SK-N-MC (cell line): ENCODE measurements around the gene MOSPD3.
"Not testable (repeated sequence)": the region's sequence is repeated elsewhere in the genome, so short reads cannot be mapped to it uniquely, and the experiment has no call there.

ENCODE experiments used
- DNase-seq: peaks from one replicate; pipeline ENCODE4 v3.0.0-alpha.2; 2011; ENCODE audit warnings: low read depth, low spot score
- H3K27ac ChIP-seq: fragments of 200-600 bp; sonication (generic); 2 replicates; pipeline ENCODE4 v1.5.1; 2016; ENCODE audit warnings: mixed run types
- H3K36me3 ChIP-seq: fragments of 200-600 bp; sonication (generic); 2 replicates; pipeline ENCODE4 v1.6.1; 2017; ENCODE audit warnings: antibody characterized with exemption, low read length, mixed read lengths; ENCODE audit not compliant: insufficient read depth
- H3K4me3 ChIP-seq: fragments of 200-600 bp; sonication (generic); 2 replicates; pipeline ENCODE4 v1.5.1; 2016
- H3K9ac ChIP-seq: fragments of 200-600 bp; sonication (generic); 2 replicates; pipeline ENCODE4 v1.8.0; 2017; ENCODE audit warnings: mixed run types, mixed read lengths; ENCODE audit not compliant: insufficient read length
- H3K9me3 ChIP-seq: fragments of 200-600 bp; sonication (generic); 2 replicates; pipeline ENCODE4 v1.6.1; 2017; ENCODE audit warnings: low read depth, mild to moderate bottlenecking, antibody characterized with exemption, low read length, moderate library complexity, mixed read lengths
- EZH2 ChIP-seq: fragments of 200-600 bp; sonication (generic); IDR thresholded peaks from one replicate; pipeline ENCODE4 v1.6.1; 2017; ENCODE audit warnings: antibody characterized with exemption
- FOXP2 ChIP-seq: optimal IDR thresholded peaks from 2 replicates; pipeline ENCODE3; 2011; ENCODE audit warnings: mild to moderate bottlenecking, moderate library complexity; ENCODE audit not compliant: insufficient read depth; ENCODE audit errors: extremely low read length, control extremely low read depth
- POLR2AphosphoS5 ChIP-seq: IDR thresholded peaks from 2 replicates; pipeline ENCODE4 v1.6.1; 2012; ENCODE audit warnings: mild to moderate bottlenecking, low read depth, low read length, borderline replicate concordance

Gene MOSPD3, protein sequence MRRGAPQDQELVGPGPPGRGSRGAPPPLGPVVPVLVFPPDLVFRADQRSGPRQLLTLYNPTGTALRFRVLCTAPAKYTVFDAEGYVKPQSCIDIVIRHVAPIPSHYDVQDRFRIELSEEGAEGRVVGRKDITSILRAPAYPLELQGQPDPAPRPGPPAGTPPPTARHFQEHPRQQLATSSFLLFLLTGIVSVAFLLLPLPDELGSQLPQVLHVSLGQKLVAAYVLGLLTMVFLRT

DNA sequence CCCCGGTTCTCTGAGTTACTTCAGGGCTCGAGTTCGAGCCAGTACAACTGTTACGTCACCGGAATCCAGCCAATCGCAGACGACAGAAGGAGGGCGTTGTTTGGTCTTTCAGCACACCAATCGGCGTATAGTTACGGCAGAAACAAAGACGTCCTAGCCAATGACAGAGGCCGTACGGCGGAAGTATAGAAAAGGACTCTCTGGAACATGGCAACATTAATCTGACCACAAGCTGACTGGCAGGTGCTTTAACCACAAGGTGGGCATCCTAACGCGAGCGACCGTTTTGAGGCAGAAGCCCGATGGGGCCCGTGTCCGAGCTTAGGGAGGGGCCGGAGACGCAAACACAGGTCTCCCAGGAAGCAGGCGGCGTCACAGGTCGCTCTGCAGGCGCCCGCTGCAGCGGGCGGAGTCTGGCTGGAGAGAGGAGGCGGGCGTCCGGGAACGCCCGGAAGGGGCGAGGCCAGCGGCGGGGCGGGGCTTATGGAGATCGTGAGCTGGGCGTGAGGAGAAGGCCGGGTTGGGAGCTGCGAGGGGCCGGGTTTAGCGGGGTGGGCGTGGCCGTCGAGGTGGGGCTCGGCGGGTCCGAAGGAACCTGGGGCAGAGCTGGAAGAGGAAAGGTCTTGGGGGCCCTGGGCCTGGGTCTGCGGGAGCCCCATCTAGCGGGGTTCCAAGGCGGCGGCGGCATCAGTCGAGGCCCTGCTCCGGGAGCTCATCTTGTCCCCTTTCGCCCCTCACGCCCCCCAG lies at the start of gene MOSPD3:
Gene MOSPD3, plus strand, starts transcription at position 558 of the 747 bp plus-strand sequence. CDS start 252 bp downstream, outside the sequence.
- peak within 1 kb of the TSS; percentile 94 for H3K4me3 ChIP-seq
- TF ChIP-seq POLR2AphosphoS5 (no peak; the same call in 1 of the 2 replicates), FOXP2 (no peak), EZH2 (no peak)
- no peaks in the 10 kb centered on the region for H3K36me3 ChIP-seq
- H3K9ac ChIP-seq: peak within 1 kb of the TSS; percentile 86
- H3K27ac ChIP-seq: peak within 1 kb of the TSS; percentile 94
- DNase-seq: peak; percentile 99
- H3K9me3 ChIP-seq: no peaks in the 10 kb centered on the region

DNA sequence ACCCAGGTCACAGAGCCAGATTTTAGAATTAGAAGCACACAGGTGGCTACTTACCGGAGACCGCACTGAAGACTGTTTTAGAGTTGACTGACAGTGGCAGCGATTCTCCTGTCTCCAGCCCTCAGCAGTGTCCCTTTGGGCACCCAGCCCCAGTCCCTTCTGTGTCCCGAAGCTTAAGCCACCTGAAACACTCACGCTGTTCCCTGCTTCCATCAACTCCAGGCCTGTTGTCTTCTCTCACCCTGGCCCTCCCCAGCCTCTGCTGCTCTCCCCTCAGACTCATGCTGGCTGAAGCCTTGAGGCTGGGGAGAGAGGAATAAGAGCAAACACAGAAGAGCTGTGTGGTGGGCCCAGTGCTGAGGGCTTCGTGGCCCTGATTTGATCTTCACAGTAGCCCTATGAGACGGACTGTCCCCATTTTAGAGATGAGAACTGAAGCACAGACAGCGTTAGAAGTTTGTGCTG lies 49.2 kb upstream of the MOSPD3 start:
- H3K9me3 ChIP-seq: no peaks in the 10 kb centered on the region
- no peak overlapping the region for H3K4me3 ChIP-seq
- no peak for TF ChIP-seq EZH2
- TF ChIP-seq FOXP2: no peak
- TF ChIP-seq POLR2AphosphoS5: no peak
- H3K27ac ChIP-seq: no peak overlapping the region
- no peak for DNase-seq
- H3K9ac ChIP-seq: no peak overlapping the region
- no peaks in the 10 kb centered on the region for H3K36me3 ChIP-seq

DNA sequence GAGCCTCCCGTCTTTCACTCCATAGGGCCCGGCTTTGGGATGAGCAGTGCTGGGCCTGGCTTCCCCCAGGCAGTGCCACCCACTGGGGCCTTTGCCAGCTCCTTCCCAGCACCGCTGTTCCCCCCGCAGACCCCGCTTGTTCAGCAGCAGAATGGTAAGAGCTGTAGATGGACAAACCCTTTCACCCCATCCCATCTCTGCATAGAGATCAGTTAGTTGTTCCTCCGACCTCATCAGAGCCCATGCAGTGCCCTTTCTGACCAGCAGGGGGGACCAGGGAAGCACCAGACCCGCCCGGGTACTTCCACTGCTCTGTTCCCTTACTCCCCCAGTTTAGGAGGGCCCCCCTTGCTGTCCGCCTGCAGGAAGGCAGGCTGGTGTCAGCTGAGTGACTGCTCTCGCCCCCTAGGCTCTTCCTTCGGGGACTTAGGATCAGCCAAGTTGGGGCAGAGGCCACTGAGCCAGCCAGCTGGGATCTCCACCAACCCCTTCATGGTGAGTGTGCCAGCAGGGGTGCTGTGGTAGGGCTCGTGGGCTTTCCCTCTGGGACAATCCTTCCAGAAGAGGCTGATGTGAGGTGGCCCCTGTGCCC lies 48.4 kb upstream of the MOSPD3 start:
- TF ChIP-seq FOXP2 (no peak), POLR2AphosphoS5 (no peak), EZH2 (no peak)
- Histone ChIP-seq H3K4me3 (no peak overlapping the region), H3K27ac (no peak overlapping the region), H3K9me3 (no peaks in the 10 kb centered on the region), H3K36me3 (no peaks in the 10 kb centered on the region), H3K9ac (no peak overlapping the region)
- DNase-seq: peak; percentile 26

DNA sequence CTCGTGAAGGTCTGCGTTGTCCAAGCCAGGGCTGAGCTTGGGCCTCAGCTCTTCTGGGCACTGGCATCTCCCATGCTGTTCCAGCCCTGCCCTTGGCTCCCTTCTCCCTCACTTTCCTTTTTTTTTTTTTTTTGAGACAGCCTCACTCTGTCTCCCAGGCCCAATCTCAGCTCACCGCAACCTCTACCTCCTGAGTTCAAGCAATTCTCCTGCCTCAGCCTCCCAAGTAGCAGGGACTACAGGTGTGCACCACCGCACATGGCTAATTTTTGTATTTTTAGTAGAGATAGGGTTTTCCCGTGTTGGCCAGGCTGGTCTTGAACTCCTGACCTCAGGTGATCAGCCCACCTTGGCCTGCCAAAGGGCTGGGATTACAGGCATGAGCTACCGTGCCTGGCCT lies 47.9 kb upstream of the MOSPD3 start:
- not testable (repeated sequence) for H3K27ac ChIP-seq, H3K4me3 ChIP-seq, H3K36me3 ChIP-seq, H3K9ac ChIP-seq, H3K9me3 ChIP-seq, DNase-seq

DNA sequence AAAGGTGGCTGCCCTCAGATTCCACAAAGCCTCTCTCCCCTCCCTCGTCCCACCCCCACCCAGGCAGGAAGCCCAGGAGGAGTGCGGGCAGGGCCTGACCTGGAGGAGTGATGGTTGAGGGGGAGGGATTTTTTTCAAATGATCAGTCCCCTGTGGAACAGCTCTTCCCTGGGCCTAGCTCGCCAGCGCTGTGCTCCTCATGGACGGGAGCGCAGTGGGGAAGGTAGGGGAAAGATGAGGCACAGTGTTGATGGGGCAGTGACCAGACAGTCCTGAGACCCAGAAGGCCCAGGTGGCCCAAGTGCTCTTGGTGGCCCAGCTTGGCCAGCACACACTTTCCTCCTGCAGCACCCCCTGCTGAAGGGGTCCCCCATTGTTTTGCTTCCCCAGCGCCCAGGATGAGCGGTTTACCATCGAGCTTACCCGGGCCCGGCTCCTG lies 47.2 kb upstream of the MOSPD3 start:
- TF ChIP-seq EZH2 (no peak), POLR2AphosphoS5 (no peak), FOXP2 (no peak)
- no peak for DNase-seq
- Histone ChIP-seq H3K27ac (no peak overlapping the region), H3K9ac (no peak overlapping the region), H3K9me3 (no peaks in the 10 kb centered on the region), H3K36me3 (no peaks in the 10 kb centered on the region), H3K4me3 (no peak overlapping the region)

DNA sequence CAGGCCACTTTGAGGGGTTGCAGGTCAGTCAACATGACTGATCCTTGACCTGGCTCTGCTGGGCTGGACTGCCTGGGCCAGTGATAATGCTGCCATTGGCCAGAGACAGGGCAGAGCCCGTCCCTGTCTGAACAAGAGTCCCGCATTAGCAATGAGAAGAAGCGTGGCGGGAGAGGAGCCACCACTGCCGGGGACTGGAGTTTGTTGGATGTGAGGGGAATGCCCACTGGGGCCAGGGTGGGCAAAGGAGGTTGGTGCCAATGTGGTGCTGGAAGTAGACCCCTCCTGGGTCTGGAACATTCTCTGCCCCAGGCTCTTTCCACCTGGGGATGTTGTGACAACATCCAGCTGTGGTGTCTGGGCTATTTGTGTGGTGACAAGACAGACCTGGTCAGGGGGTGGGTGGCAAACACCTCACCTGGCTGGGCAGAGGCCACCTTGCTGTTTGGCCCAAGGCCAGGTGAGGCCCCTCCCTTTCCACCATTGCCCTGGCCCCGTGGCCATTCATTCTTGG lies 46.3 kb upstream of the MOSPD3 start:
- H3K9ac ChIP-seq: no peak overlapping the region
- no peaks in the 10 kb centered on the region for H3K36me3 ChIP-seq
- no peak overlapping the region for H3K27ac ChIP-seq
- H3K9me3 ChIP-seq: no peaks in the 10 kb centered on the region
- DNase-seq: no peak
- TF ChIP-seq POLR2AphosphoS5: no peak
- TF ChIP-seq FOXP2: no peak
- no peak for TF ChIP-seq EZH2
- no peak overlapping the region for H3K4me3 ChIP-seq

DNA sequence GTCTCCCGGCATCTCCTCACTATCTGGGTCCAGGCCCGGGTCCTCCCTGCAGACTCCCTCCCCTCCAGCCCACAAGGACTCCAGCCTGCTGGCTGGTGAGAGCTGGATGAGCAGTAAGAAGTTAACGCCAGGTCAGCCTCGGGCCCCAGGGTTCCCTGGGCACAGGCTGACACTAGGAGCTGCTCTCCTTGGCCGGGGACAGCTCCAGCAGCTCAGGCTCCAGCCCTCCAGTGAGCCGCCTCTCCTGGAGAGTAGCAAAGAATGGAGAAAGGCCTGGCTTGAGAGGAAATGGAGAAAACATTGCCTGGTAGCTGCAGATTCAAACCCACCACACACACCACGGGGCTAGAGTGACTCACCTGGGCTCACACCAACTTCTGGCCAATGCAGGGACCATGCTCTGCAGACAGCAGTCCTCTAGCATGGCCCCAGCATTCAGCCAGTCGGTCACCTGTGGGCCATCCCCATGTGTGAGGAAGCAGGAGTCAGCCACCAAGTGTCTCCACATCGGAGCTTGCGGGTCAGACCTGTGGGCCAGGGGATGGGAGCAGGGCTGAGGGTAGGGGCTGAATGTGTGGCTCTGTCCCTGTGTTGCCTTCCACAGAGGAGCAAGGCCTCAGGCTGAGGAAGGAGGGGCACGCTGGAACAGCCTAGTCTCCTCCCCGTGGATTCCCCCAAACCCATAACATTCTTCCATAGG lies 45.2 kb upstream of the MOSPD3 start:
- Histone ChIP-seq H3K27ac (0 out of 2 replicates have a peak overlapping the region, but pooled peaks have one; percentile 13), H3K4me3 (no peak overlapping the region), H3K9me3 (no peaks in the 10 kb centered on the region), H3K9ac (no peak overlapping the region), H3K36me3 (no peaks in the 10 kb centered on the region)
- no peak for DNase-seq
- TF ChIP-seq FOXP2: no peak
- TF ChIP-seq EZH2: no peak

DNA sequence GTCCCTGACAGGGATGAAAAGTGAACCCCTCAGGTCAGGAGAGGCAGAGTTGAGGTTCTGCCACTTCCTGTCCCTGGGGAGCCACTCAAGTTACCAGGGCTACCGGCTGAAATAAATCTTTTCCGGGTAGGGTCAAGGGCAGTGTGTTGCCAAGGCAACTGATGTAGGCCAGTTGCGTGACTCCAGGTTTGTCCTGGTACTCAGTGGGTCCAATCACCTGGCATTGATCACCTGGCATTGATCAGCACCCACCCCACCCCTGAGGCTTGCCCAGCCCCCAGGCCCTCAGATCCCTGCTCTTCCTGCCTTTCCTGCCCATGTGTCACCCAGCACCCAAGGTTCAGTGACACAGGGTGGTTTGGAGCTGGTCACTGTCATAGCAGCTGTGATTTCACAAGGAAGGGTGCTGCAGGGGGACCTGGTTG lies 44.6 kb upstream of the MOSPD3 start:
- Histone ChIP-seq H3K27ac (no peak overlapping the region), H3K36me3 (no peaks in the 10 kb centered on the region), H3K9ac (no peak overlapping the region), H3K9me3 (no peaks in the 10 kb centered on the region), H3K4me3 (no peak overlapping the region)
- TF ChIP-seq EZH2 (no peak), POLR2AphosphoS5 (no peak), FOXP2 (no peak)
- no peak for DNase-seq
